CD4-positive, alpha-beta T cell (primary cell): ENCODE results near the gene CAPZB. TPM values are rescaled to one million over a fixed set of nuclear protein-coding genes. Genes with fewer than 3 reads are reported as not detected.

ENCODE experiments used
- ATAC-seq: fragments of 200-7000 bp; cut with Tn5 transposase; one replicate; pipeline ENCODE4 v1.10.0; 2022; ENCODE audit warnings: mild to moderate bottlenecking; ENCODE audit not compliant: poor library complexity
- CTCF ChIA-PET: fragments of 350-600 bp; sonication (Branson Sonifier 250); formaldehyde crosslinking; loops from one replicate; lab custom pipeline; 2021; ENCODE audit warnings: antibody characterized with exemption, inconsistent platforms; lab: Charles Lee
- POLR2A ChIA-PET: fragments of 350-600 bp; sonication (Branson Sonifier 250); formaldehyde crosslinking; loops from one replicate; lab custom pipeline; 2021; ENCODE audit warnings: antibody characterized with exemption, inconsistent platforms; lab: Charles Lee
- DNase-seq, 14 experiments: peaks; one replicate each; pipeline ENCODE4 v3.0.0-alpha.2; 2013 to 2020; ENCODE audit warnings: mixed read lengths in 2 of 14
- H3K27ac ChIP-seq, 2 donors: one replicate each; pipeline versions ENCODE4 v1.5.1 to v1.7.0; 2013; ENCODE audit warnings: low read length in 2 of 2, low read depth in 1 of 2, mild to moderate bottlenecking in 1 of 2
- H3K27me3 ChIP-seq, 2 experiments: 1 replicate in 1 of 2; 2 replicates in 1 of 2; pipeline versions ENCODE4 v1.6.1 to v1.7.0; 2013; ENCODE audit warnings: low read length in 2 of 2, control low read depth in 1 of 2, mild to moderate bottlenecking in 1 of 2, moderate library complexity in 1 of 2; ENCODE audit not compliant: insufficient read depth in 2 of 2, control insufficient read depth in 1 of 2
- H3K36me3 ChIP-seq: one replicate; pipeline ENCODE4 v1.6.1; 2013; ENCODE audit warnings: low read length, control low read depth; ENCODE audit not compliant: insufficient read depth
- H3K4me1 ChIP-seq: one replicate; pipeline ENCODE4 v1.6.1; 2013; ENCODE audit warnings: low read length, control low read depth; ENCODE audit not compliant: insufficient read depth
- H3K4me3 ChIP-seq: one replicate; pipeline ENCODE4 v1.5.1; 2013; ENCODE audit warnings: mild to moderate bottlenecking, low read length, moderate library complexity
- H3K9me3 ChIP-seq, 2 experiments: 1 replicate in 1 of 2; 2 replicates in 1 of 2; pipeline versions ENCODE4 v1.6.1 to v1.7.0; 2013; ENCODE audit warnings: low read length in 2 of 2, mild to moderate bottlenecking in 2 of 2, control low read depth in 1 of 2, moderate library complexity in 1 of 2; ENCODE audit not compliant: control insufficient read depth in 1 of 2, insufficient read depth in 1 of 2
- H3K27ac Mint-ChIP-seq: one replicate; pipeline ENCODE4 v1.8.0; 2020; ENCODE audit warnings: mixed read lengths
- H3K27me3 Mint-ChIP-seq: one replicate; pipeline ENCODE4 v1.8.0; 2021; ENCODE audit warnings: mixed read lengths
- H3K36me3 Mint-ChIP-seq: one replicate; pipeline ENCODE4 v1.8.0; 2021; ENCODE audit warnings: low read depth, mixed read lengths
- H3K4me1 Mint-ChIP-seq: one replicate; pipeline ENCODE4 v1.8.0; 2021; ENCODE audit warnings: low read depth, mixed read lengths
- H3K4me3 Mint-ChIP-seq: one replicate; pipeline ENCODE4 v1.8.0; 2020; ENCODE audit warnings: mild to moderate bottlenecking, mixed read lengths
- H3K9me3 Mint-ChIP-seq: one replicate; pipeline ENCODE4 v1.8.0; 2020; ENCODE audit warnings: mixed read lengths
- intact Hi-C, 2 experiments: fragments of 100-400 bp; cut with DNase I in 1 of 2; cut with micrococcal nuclease in 1 of 2; formaldehyde crosslinking; loops; one replicate each; pipeline versions ENCODE4 v1.15.1 to v1.9.0; 2023 to 2025; cut with DNase I, micrococcal nuclease
- total RNA-seq, 174 experiments: library from RNA in 2 of 174; stranded (reverse) in 2 of 174; gene quantifications; one replicate each; pipeline ENCODE4 v1.2.3 and lab custom pipeline; 2021 to 2026
- TF ChIP-seq, protein P1 (sequence below): fragments of 200-600 bp; IDR thresholded peaks from one replicate; pipeline ENCODE4 v1.8.0; 2022; ENCODE audit warnings: antibody characterized with exemption, mild to moderate bottlenecking

The CAPZB gene
- total RNA-seq, 2 experiments from 2014 or later, result 168 to 173 TPM

GRCh38 chr1:19445417-19446342, 39.7 kb downstream of the CAPZB start:
- TF ChIP-seq, protein P1, sequence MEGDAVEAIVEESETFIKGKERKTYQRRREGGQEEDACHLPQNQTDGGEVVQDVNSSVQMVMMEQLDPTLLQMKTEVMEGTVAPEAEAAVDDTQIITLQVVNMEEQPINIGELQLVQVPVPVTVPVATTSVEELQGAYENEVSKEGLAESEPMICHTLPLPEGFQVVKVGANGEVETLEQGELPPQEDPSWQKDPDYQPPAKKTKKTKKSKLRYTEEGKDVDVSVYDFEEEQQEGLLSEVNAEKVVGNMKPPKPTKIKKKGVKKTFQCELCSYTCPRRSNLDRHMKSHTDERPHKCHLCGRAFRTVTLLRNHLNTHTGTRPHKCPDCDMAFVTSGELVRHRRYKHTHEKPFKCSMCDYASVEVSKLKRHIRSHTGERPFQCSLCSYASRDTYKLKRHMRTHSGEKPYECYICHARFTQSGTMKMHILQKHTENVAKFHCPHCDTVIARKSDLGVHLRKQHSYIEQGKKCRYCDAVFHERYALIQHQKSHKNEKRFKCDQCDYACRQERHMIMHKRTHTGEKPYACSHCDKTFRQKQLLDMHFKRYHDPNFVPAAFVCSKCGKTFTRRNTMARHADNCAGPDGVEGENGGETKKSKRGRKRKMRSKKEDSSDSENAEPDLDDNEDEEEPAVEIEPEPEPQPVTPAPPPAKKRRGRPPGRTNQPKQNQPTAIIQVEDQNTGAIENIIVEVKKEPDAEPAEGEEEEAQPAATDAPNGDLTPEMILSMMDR, result peak; percentile 27
- Mint-ChIP-seq H3K4me3 (peak overlapping the region; percentile 50), H3K9me3 (no peaks in the 10 kb centered on the region), H3K4me1 (peaks cover 92% of the 10 kb centered on the region), H3K27me3 (no peaks in the 10 kb centered on the region), H3K36me3 (peaks cover 54% of the 10 kb centered on the region), H3K27ac (peak overlapping the region; percentile 63)
- H3K4me3 ChIP-seq, result no peak overlapping the region
- peak overlapping the region in 1 of 2 donors; percentile 19 for H3K27ac ChIP-seq
- peak; percentile 61 for ATAC-seq
- ChIA-PET POLR2A (interaction anchor here (0.8 to 2.1 kb wide), 5 partner anchors 9 to 39 kb away, joined by 4 to 7 read pairs (median 4); partner anchors contain the start of gene CAPZB), CTCF (interaction anchor here (0.6 to 1.7 kb wide), 6 partner anchors 17 to 137 kb away, joined by 3 to 7 read pairs (median 4); partner anchors contain the start of gene CAPZB)
- intact Hi-C loops, result loop anchor here in 1 of 2 experiments (2.0 to 5.0 kb wide), 2 partner anchors 17 to 42 kb away; partner anchors contain the start of gene CAPZB
- no peaks in the 10 kb centered on the region for H3K27me3 ChIP-seq
- peak in 1 of 14 experiments; percentile 40 for DNase-seq
- peaks cover 70% of the 10 kb centered on the region for H3K4me1 ChIP-seq
- H3K9me3 ChIP-seq, result no peaks in the 10 kb centered on the region
- peaks cover 26% of the 10 kb centered on the region for H3K36me3 ChIP-seq

- H3K36me3 ChIP-seq, result peaks cover 30% of the 10 kb centered on the region
- POLR2A ChIA-PET, result interaction anchor here (0.6 to 2.1 kb wide), 3 partner anchors 19 to 43 kb away, joined by 3 to 7 read pairs (median 3); partner anchors contain the start of gene CAPZB
- Mint-ChIP-seq H3K27ac (peak overlapping the region; percentile 63), H3K4me1 (peaks cover 94% of the 10 kb centered on the region), H3K27me3 (no peaks in the 10 kb centered on the region), H3K9me3 (no peaks in the 10 kb centered on the region), H3K4me3 (no peak overlapping the region), H3K36me3 (peaks cover 51% of the 10 kb centered on the region)
- H3K27ac ChIP-seq, result no peak overlapping the region
- no peaks in the 10 kb centered on the region for H3K9me3 ChIP-seq
- H3K4me3 ChIP-seq, result no peak overlapping the region
- no peak for DNase-seq
- TF ChIP-seq, protein P1, result no peak
- intact Hi-C loops, result loop anchor here (2.0 to 5.0 kb wide), 4 partner anchors 18 to 208 kb away; partner anchors contain the start of gene CAPZB (in 1 of the 2)
- ATAC-seq, result no peak
- H3K27me3 ChIP-seq, result no peaks in the 10 kb centered on the region
- H3K4me1 ChIP-seq, result peaks cover 78% of the 10 kb centered on the region
- CTCF ChIA-PET, result interaction anchor here (1.7 kb wide), 1 partner anchor 139 kb away, joined by 3 read pairs; no protein-coding TSS in a partner anchor
Observed at GRCh38 chr1:19444296-19445021, 40.9 kb downstream of the CAPZB start.

GRCh38 chr1:19443326-19443725, 42.0 kb downstream of the CAPZB start:
- POLR2A ChIA-PET, result interaction anchor here (1.1 to 2.0 kb wide), 3 partner anchors 9 to 35 kb away, joined by 3 to 7 read pairs (median 3); no protein-coding TSS in a partner anchor
- TF ChIP-seq, protein P1, result no peak

More at GRCh38 chr1:19443326-19443725, 42.0 kb downstream of the CAPZB start:
- CTCF ChIA-PET, result interaction anchor here (0.9 to 1.7 kb wide), 2 partner anchors 15 to 140 kb away, joined by 3 read pairs; no protein-coding TSS in a partner anchor
- Histone ChIP-seq H3K27me3 (no peaks in the 10 kb centered on the region), H3K36me3 (peaks cover 19% of the 10 kb centered on the region), H3K4me1 (peaks cover 78% of the 10 kb centered on the region), H3K9me3 (no peaks in the 10 kb centered on the region), H3K27ac (no peak overlapping the region), H3K4me3 (no peak overlapping the region)
- Mint-ChIP-seq H3K27ac (no peak overlapping the region), H3K4me3 (no peak overlapping the region), H3K9me3 (no peaks in the 10 kb centered on the region), H3K4me1 (peaks cover 94% of the 10 kb centered on the region), H3K36me3 (peaks cover 51% of the 10 kb centered on the region), H3K27me3 (no peaks in the 10 kb centered on the region)
- DNase-seq (no peak), ATAC-seq (no peak)
- intact Hi-C loops, result loop anchor here (5.0 kb wide), 2 partner anchors 39 to 209 kb away; no protein-coding TSS in a partner anchor
